Mesendoderm (in vitro differentiated cells): Measurements from ENCODE around the gene RGS1.

Experiments used
- DNase-seq: peaks from one replicate; pipeline ENCODE4 v3.0.0; 2013
- H2AK5ac ChIP-seq: 2 replicates; pipeline ENCODE4 v1.6.1; 2013; ENCODE audit warnings: low read length, inconsistent platforms
- H2BK120ac ChIP-seq: 2 replicates; pipeline ENCODE4 v1.6.1; 2013; ENCODE audit warnings: low read depth, mild to moderate bottlenecking, low read length, moderate library complexity, mixed read lengths
- H2BK15ac ChIP-seq: replicated peaks from 2 replicates; pipeline ENCODE4 v1.6.1; 2013; ENCODE audit warnings: low read depth, mild to moderate bottlenecking, moderate library complexity
- H2BK5ac ChIP-seq: 2 replicates; pipeline ENCODE4 v1.6.1; 2013; ENCODE audit warnings: low read length, inconsistent platforms
- H3K18ac ChIP-seq: 2 replicates; pipeline ENCODE4 v1.6.1; 2013; ENCODE audit warnings: mild to moderate bottlenecking, low read length, mixed read lengths
- H3K23ac ChIP-seq: one replicate; pipeline ENCODE4 v1.6.1; 2013; ENCODE audit warnings: low read length
- H3K27ac ChIP-seq: 2 replicates; pipeline ENCODE4 v1.5.1; 2013; ENCODE audit warnings: low read depth, mild to moderate bottlenecking, inconsistent platforms, low read length, moderate library complexity
- H3K27me3 ChIP-seq: 2 replicates; pipeline ENCODE4 v1.6.1; 2013; ENCODE audit warnings: low read length, control low read depth, mild to moderate bottlenecking, inconsistent platforms; ENCODE audit not compliant: insufficient read depth, poor library complexity
- H3K36me3 ChIP-seq: 2 replicates; pipeline ENCODE4 v1.6.1; 2013; ENCODE audit warnings: low read length, inconsistent platforms; ENCODE audit not compliant: control insufficient read depth, insufficient read depth
- H3K4ac ChIP-seq: one replicate; pipeline ENCODE4 v1.6.1; 2013; ENCODE audit warnings: low read depth, mild to moderate bottlenecking, low read length, moderate library complexity
- H3K4me1 ChIP-seq: 2 replicates; pipeline ENCODE4 v1.6.1; 2013; ENCODE audit warnings: low read depth, low read length, inconsistent platforms; ENCODE audit not compliant: control insufficient read depth
- H3K4me2 ChIP-seq: 2 replicates; pipeline ENCODE4 v1.6.1; 2013; ENCODE audit warnings: low read length
- H3K4me3 ChIP-seq: 2 replicates; pipeline ENCODE4 v1.5.1; 2013; ENCODE audit warnings: mild to moderate bottlenecking, low read length
- H3K56ac ChIP-seq: one replicate; pipeline ENCODE4 v1.6.1; 2013; ENCODE audit warnings: low read length
- H3K79me1 ChIP-seq: 2 replicates; pipeline ENCODE4 v1.6.1; 2013; ENCODE audit warnings: low read length, inconsistent platforms
- H3K79me2 ChIP-seq: 2 replicates; pipeline ENCODE4 v1.6.1; 2013; ENCODE audit warnings: mild to moderate bottlenecking, low read length; ENCODE audit not compliant: control insufficient read depth, insufficient read depth
- H3K9ac ChIP-seq: 2 replicates; pipeline ENCODE4 v1.6.1; 2013; ENCODE audit warnings: low read length, inconsistent platforms
- H4K5ac ChIP-seq: one replicate; pipeline ENCODE4 v1.6.1; 2013; ENCODE audit warnings: low read length
- H4K8ac ChIP-seq: one replicate; pipeline ENCODE4 v1.6.1; 2013; ENCODE audit warnings: low read depth, mild to moderate bottlenecking, control low read depth, low read length, moderate library complexity
- WGBS: extraction: QIAGEN DNeasy Blood & Tissue Kit; methylation state at CpG from one replicate; pipeline ENCODE4 v1.1.7; 2013; ENCODE audit warnings: low lambda C conversion rate, missing lambda C conversion rate; ENCODE audit not compliant: insufficient coverage; ENCODE audit errors: extremely low coverage; 5-methylcytosine and 5-hydroxymethylcytosine counted together

RGS1 gene

DNA sequence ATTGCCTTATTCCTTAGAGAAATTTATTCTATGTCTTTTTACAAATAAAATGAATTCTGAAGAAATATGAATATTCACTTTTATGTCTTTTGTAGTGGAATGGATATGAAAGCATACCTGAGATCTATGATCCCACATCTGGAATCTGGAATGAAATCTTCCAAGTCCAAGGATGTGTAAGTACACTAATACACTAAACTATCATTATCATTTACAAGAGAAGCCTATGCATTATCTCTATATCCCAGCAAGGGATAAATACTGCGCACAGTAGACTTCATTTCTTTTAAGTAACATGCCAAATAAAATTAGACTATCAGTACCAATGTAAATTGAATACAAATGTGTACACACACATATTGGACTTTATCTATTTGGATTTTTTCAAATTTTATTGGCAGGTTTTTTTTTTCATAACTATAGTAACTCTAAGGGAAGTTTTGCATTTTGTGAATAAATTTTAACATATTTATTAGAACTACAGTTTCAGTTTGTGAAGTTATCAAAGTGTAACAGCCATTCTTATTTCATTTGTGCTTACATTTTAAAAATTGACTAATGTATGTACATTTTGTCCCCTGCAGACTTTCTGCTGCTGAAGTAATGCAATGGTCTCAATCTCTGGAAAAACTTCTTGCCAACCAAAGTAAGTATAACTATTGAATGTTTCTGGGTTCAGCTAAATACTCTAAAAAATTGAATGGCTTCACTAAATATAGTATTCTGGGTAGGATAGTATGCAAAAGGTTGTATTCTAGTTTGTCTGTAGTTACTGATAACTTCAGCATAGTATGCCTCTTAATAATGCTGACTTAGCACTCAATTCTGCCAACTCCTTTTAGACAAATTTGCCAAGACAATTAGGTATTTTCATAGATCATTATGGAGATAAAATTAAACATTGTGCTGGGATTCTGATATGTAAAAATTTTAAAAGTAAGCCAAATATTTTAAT lies 894 bp downstream of the RGS1 start:
- no peak overlapping the region for H3K9ac ChIP-seq
- no peak overlapping the region for H3K23ac ChIP-seq
- H3K79me2 ChIP-seq, result no peaks in the 10 kb centered on the region
- H3K36me3 ChIP-seq, result no peaks in the 10 kb centered on the region
- no peak overlapping the region for H2BK15ac ChIP-seq
- H3K18ac ChIP-seq, result no peak overlapping the region
- WGBS, result no CpG with 5 or more reads among the region's 1 CpG
- H2BK120ac ChIP-seq, result no peak overlapping the region
- DNase-seq, result no peak
- H4K8ac ChIP-seq, result no peak overlapping the region
- H3K4me1 ChIP-seq, result no peaks in the 10 kb centered on the region
- no peak overlapping the region for H2AK5ac ChIP-seq
- no peak overlapping the region for H3K4ac ChIP-seq
- H3K4me3 ChIP-seq, result no peak overlapping the region
- H4K5ac ChIP-seq, result no peak overlapping the region
- H2BK5ac ChIP-seq, result no peak overlapping the region
- H3K27ac ChIP-seq, result no peak overlapping the region
- no peaks in the 10 kb centered on the region for H3K79me1 ChIP-seq
- no peak overlapping the region for H3K4me2 ChIP-seq
- no peak overlapping the region for H3K56ac ChIP-seq
- H3K27me3 ChIP-seq, result no peaks in the 10 kb centered on the region

DNA sequence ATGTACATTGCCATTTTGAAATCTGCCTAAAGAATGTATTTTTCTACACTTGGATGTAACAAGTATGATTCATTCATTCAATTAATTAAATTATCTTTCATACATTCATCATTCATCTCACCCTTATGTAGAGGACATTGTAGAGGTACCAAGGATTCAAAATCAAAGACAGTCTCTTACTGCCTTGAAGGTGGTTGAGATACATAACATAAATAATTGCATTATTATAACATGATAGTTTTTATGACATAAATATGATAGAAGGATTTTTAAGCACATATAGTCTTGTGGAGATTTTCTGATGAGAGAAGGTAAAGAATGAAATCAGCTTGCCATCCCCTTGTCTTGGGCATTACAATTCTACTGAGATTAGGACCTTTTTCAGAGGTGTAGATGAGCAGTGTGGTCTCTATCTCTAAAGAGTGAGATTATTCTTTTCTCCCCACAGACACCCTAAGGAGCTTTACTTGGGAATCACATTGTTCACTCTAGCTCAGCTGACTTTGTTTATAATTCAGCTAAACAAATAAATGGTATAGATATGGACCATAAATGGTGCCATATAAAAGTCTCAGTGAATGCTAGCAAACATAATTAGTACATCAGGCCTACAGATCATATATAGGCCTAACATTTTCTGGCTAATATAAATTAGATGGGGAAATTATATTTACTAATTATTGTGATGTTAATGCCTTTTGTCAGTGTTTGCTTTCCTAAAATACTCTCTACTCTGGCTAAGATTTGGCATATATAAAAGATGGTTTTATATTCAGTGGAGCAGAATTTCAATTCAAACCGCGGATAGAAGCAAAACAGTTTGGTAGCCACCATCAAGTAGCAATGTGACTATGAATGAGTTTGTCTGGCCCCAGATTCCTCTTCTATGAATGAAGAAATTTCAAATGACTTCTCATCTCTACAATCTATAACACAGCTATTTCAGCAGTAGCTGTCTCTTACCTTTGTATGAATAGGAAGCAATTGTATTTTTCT lies 1.9 kb downstream of the RGS1 start:
- Histone ChIP-seq H3K79me1 (no peaks in the 10 kb centered on the region), H4K8ac (no peak overlapping the region), H3K9ac (no peak overlapping the region), H3K27ac (no peak overlapping the region), H3K23ac (no peak overlapping the region), H4K5ac (no peak overlapping the region), H3K4ac (no peak overlapping the region), H3K79me2 (no peaks in the 10 kb centered on the region), H3K4me3 (no peak overlapping the region), H2BK120ac (no peak overlapping the region), H3K27me3 (no peaks in the 10 kb centered on the region), H3K4me2 (no peak overlapping the region), H2BK5ac (no peak overlapping the region), H3K18ac (no peak overlapping the region), H3K56ac (no peak overlapping the region), H2AK5ac (no peak overlapping the region), H3K4me1 (no peaks in the 10 kb centered on the region), H3K36me3 (no peaks in the 10 kb centered on the region), H2BK15ac (no peak overlapping the region)
- WGBS, result no CpG with 5 or more reads among the region's 2 CpGs
- DNase-seq, result peak; percentile 22

DNA sequence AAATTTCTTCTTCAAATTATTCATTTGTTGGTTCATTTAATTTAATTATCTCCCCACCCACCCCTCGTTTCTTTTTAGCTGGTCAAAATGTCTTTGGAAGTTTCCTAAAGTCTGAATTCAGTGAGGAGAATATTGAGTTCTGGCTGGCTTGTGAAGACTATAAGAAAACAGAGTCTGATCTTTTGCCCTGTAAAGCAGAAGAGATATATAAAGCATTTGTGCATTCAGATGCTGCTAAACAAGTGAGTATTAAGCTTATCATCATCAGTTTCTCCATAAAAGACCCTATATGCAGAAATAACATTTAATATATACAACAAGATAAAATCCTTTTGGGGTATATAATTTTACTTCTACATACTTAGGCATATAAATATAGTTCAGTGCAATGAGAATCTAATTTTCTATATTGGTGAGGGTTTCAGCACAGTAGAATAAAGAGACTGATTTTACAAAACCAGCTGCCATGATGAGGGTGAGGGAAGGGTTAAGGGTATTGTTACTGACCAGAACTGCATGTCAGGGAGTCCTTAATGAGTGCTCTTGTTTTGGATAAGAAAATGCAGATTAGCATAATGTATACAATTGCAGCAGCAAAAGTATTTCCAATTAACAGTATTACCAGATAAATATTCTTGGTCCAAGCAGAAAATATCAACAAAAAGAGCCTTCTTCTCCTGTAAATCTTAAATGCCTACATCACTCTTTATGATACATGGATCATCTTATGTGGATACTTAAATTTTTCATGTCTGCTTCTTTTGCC lies 2.8 kb downstream of the RGS1 start:
- Histone ChIP-seq H2BK15ac (no peak overlapping the region), H3K27ac (no peak overlapping the region)
- WGBS, result no CpG with 5 or more reads among the region's 1 CpG

DNA sequence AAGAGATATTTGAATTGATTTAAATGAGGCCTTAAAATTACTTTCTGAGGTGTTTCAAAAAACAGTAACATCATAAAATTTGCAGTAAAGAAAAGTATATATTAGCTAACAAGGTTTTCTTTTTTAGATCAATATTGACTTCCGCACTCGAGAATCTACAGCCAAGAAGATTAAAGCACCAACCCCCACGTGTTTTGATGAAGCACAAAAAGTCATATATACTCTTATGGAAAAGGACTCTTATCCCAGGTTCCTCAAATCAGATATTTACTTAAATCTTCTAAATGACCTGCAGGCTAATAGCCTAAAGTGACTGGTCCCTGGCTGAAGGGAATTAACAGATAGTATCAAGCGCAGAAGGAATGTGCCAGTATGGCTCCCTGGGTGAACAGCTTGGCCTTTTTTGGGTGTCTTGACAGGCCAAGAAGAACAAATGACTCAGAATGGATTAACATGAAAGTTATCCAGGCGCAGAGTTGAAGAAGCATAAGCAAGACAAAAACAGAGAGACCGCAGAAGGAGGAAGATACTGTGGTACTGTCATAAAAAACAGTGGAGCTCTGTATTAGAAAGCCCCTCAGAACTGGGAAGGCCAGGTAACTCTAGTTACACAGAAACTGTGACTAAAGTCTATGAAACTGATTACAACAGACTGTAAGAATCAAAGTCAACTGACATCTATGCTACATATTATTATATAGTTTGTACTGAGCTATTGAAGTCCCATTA lies 3.6 kb downstream of the RGS1 start:
- Histone ChIP-seq H2BK15ac (no peak overlapping the region), H2BK5ac (no peak overlapping the region), H3K4ac (no peak overlapping the region), H3K79me2 (no peaks in the 10 kb centered on the region), H3K9ac (no peak overlapping the region), H3K56ac (no peak overlapping the region), H3K36me3 (no peaks in the 10 kb centered on the region), H2AK5ac (no peak overlapping the region), H4K5ac (no peak overlapping the region), H3K27me3 (no peaks in the 10 kb centered on the region), H3K23ac (no peak overlapping the region), H3K4me2 (no peak overlapping the region), H3K79me1 (no peaks in the 10 kb centered on the region), H3K4me3 (no peak overlapping the region), H3K27ac (no peak overlapping the region), H4K8ac (no peak overlapping the region), H3K18ac (no peak overlapping the region), H3K4me1 (no peaks in the 10 kb centered on the region), H2BK120ac (no peak overlapping the region)
- DNase-seq, result peak; percentile 85
- WGBS, result no CpG with 5 or more reads among the region's 6 CpGs

More for the DNA sequence above, 2.8 kb downstream of the RGS1 start:
- DNase-seq, result no peak
- H4K8ac ChIP-seq, result no peak overlapping the region
- H3K4me1 ChIP-seq, result no peaks in the 10 kb centered on the region
- no peaks in the 10 kb centered on the region for H3K79me1 ChIP-seq
- H3K56ac ChIP-seq, result no peak overlapping the region
- no peaks in the 10 kb centered on the region for H3K27me3 ChIP-seq
- H3K23ac ChIP-seq, result no peak overlapping the region
- no peak overlapping the region for H3K4me3 ChIP-seq
- H2BK120ac ChIP-seq, result no peak overlapping the region
- H4K5ac ChIP-seq, result no peak overlapping the region
- no peaks in the 10 kb centered on the region for H3K36me3 ChIP-seq
- H2BK5ac ChIP-seq, result no peak overlapping the region
- no peak overlapping the region for H3K4me2 ChIP-seq
- no peak overlapping the region for H3K9ac ChIP-seq
- H3K18ac ChIP-seq, result no peak overlapping the region
- H2AK5ac ChIP-seq, result no peak overlapping the region
- no peak overlapping the region for H3K4ac ChIP-seq
- H3K79me2 ChIP-seq, result no peaks in the 10 kb centered on the region

DNA sequence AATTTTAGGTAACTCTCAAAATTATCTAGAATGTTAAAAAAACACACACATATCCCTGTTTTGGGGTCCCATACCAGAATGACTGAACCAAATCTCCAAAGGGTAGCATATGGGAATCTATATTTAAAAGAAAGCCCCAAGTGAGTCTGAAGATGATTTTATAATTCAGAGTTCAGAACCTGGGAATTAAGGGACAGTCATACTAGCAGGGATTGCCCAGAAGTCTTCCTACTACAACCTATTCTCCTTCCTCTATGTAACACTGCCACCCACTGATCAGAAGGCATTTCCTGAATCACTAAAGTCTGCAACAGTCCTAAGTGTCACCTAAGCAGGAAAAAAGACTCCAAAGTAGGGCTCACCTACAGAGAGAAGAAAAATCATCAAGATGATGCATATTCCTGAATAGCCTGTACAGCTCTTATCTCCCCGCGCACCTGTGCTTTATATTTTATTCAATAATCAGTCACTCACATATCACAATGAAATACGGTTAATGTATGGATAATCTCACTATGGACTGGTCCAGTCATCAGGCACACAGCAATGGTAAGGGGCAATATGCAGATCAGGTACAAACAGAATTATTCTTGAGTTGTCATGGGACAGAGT lies 4.9 kb downstream of the RGS1 start:
- no peak overlapping the region for H3K18ac ChIP-seq
- no peaks in the 10 kb centered on the region for H3K27me3 ChIP-seq
- no peaks in the 10 kb centered on the region for H3K79me2 ChIP-seq
- no peak overlapping the region for H3K4me2 ChIP-seq
- H2BK120ac ChIP-seq, result no peak overlapping the region
- H3K4me3 ChIP-seq, result no peak overlapping the region
- WGBS, result no CpG with 5 or more reads among the region's 3 CpGs
- no peak overlapping the region for H4K8ac ChIP-seq
- no peak overlapping the region for H3K27ac ChIP-seq
- H3K56ac ChIP-seq, result no peak overlapping the region
- no peak overlapping the region for H3K9ac ChIP-seq
- no peak overlapping the region for H4K5ac ChIP-seq
- no peaks in the 10 kb centered on the region for H3K36me3 ChIP-seq
- peak; percentile 73 for DNase-seq
- H3K4me1 ChIP-seq, result no peaks in the 10 kb centered on the region
- no peak overlapping the region for H3K23ac ChIP-seq
- H2BK15ac ChIP-seq, result no peak overlapping the region
- no peak overlapping the region for H2AK5ac ChIP-seq
- no peak overlapping the region for H3K4ac ChIP-seq
- no peak overlapping the region for H2BK5ac ChIP-seq
- H3K79me1 ChIP-seq, result no peaks in the 10 kb centered on the region
